Measurements from ENCODE around the gene XPNPEP2.
A peak's percentile ranks its signal among the peaks of the same experiment; 100 is the strongest.

XPNPEP2 gene

GRCh38 chrX:129800186-129800585 is 61.4 kb downstream of the XPNPEP2 start:
- DNase-seq (ENCODE audit: low read depth), result no peak

- no peak for DNase-seq (ENCODE audit: low read depth)
These were observed 64.1 kb downstream of the XPNPEP2 start for GRCh38 chrX:129802863-129803262.

- DNase-seq (ENCODE audit: low read depth), result no peak
These were observed 66.0 kb downstream of the XPNPEP2 start for GRCh38 chrX:129804806-129805205.

GRCh38 chrX:129808158-129808828 is 69.5 kb downstream of the XPNPEP2 start:
- DNase-seq (ENCODE audit: low read depth), result peak; percentile 4

- peak; percentile 2 for DNase-seq (ENCODE audit: low read depth)
These were observed 70.3 kb downstream of the XPNPEP2 start for GRCh38 chrX:129808829-129809796.

- DNase-seq (ENCODE audit: low read depth), result no peak
These were observed 75.0 kb downstream of the XPNPEP2 start for GRCh38 chrX:129813662-129814368.

- no peak for DNase-seq (ENCODE audit: low read depth)
These were observed 79.3 kb downstream of the XPNPEP2 start for GRCh38 chrX:129818123-129818522.

All from GM04503 (cell line).